Lung (tissue), 12 donors: ENCODE results near the gene USP3. TPM values are rescaled to one million over a fixed set of nuclear protein-coding genes. Genes with fewer than 3 reads are reported as not detected.

ENCODE experiments used
- ATAC-seq: fragments of 200-7000 bp; cut with Tn5 transposase; one replicate; pipeline ENCODE4 v1.9.1; 2020; ENCODE audit warnings: moderate number of reproducible peaks; ENCODE audit not compliant: insufficient read depth, low FRiP score
- DNase-seq, 3 donors: peaks; one replicate each; pipeline ENCODE4 v3.0.0-alpha.2; 2013 to 2017
- H3K27ac ChIP-seq, 2 donors: one replicate each; pipeline ENCODE4 v1.5.1; 2013; ENCODE audit warnings: mild to moderate bottlenecking in 2 of 2, moderate library complexity in 2 of 2, control low read depth in 1 of 2, inconsistent platforms in 1 of 2, low read depth in 1 of 2, low read length in 1 of 2
- H3K27me3 ChIP-seq, 3 donors: one replicate each; pipeline ENCODE4 v1.5.1; 2013; ENCODE audit warnings: low read length in 2 of 3; ENCODE audit not compliant: control insufficient read depth in 3 of 3, insufficient read depth in 3 of 3
- H3K36me3 ChIP-seq, 4 donors: one replicate each; pipeline ENCODE4 v1.5.1; 2013; ENCODE audit warnings: low read length in 4 of 4, mild to moderate bottlenecking in 1 of 4, moderate library complexity in 1 of 4; ENCODE audit not compliant: control insufficient read depth in 4 of 4, insufficient read depth in 4 of 4
- H3K4me1 ChIP-seq, 5 donors: one replicate each; pipeline ENCODE4 v1.5.1; 2013; ENCODE audit warnings: low read length in 5 of 5, mild to moderate bottlenecking in 2 of 5, moderate library complexity in 1 of 5; ENCODE audit not compliant: control insufficient read depth in 5 of 5, insufficient read depth in 5 of 5
- H3K4me3 ChIP-seq: one replicate; pipeline ENCODE4 v1.5.1; 2013; ENCODE audit warnings: mild to moderate bottlenecking, control low read depth, moderate library complexity
- H3K9ac ChIP-seq, 2 donors: one replicate each; pipeline ENCODE4 v1.5.1; 2013; ENCODE audit warnings: low read length in 2 of 2, control low read depth in 1 of 2; ENCODE audit not compliant: insufficient read depth in 1 of 2
- H3K9me3 ChIP-seq, 4 donors: one replicate each; pipeline ENCODE4 v1.5.1; 2013; ENCODE audit warnings: low read length in 3 of 4, mild to moderate bottlenecking in 1 of 4, moderate library complexity in 1 of 4; ENCODE audit not compliant: control insufficient read depth in 4 of 4, insufficient read depth in 3 of 4
- WGBS, 2 donors: extraction: QIAGEN DNeasy Blood & Tissue Kit; methylation state at CpG; one replicate each; pipeline ENCODE4 v1.1.7; 2013; 5-methylcytosine and 5-hydroxymethylcytosine counted together
- polyA plus RNA-seq, 2 donors: library from polyadenylated mRNA; stranded (reverse); fragments of 200-250 nt; gene quantifications; one replicate each; pipeline ENCODE4 v1.2.1, GENCODE V29; 2013
- total RNA-seq, 2 donors: library from RNA; depleted of rRNA in 1 of 2; stranded (reverse); fragments of >200 nt in 1 of 2; gene quantifications; one replicate each; pipeline ENCODE4 v1.2.1, GENCODE V29; 2014 to 2021
- TF ChIP-seq, protein P1 (sequence below): IDR thresholded peaks from 2 replicates; pipeline ENCODE4 v1.5.1; 2012; ENCODE audit warnings: mild to moderate bottlenecking; ENCODE audit errors: control extremely low read depth, extremely low read depth
- donor health status: control.
- donor health status: control.
- donor health status: Bipolar disorder and iron deficiency.
- donor health status: healthy.
- donor health status: DM: yes; HTN: yes; CAD: no.

Gene USP3
- total and polyA plus RNA-seq, 4 donors, result 29.1 to 95.5 (median 49.9) TPM

DNA sequence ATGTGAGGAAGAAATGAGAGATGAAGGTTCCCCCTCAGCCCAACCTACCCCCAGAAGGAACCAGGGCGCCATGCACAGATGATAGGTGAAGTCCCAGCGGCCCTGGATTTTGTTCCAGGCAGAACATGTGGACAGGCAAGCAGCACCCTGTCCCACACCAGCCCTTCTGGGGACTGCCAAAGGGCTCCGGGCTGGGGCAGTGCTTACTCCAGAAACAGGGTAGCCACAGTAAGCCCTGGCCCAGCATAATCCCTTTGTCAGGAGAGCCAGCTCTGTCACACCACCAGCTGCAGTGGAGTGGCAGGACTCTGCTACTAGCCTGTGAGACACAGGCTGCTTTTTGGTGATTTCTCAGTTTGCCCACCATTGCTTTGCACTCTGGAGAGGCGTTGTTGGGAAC, 99.1 kb downstream of the USP3 start:
- Histone ChIP-seq H3K9me3 (no peaks in the 10 kb centered on the region), H3K27me3 (no peaks in the 10 kb centered on the region), H3K4me3 (no peak overlapping the region), H3K4me1 (peaks cover 0 to 28% (median 9%) of the 10 kb centered on the region in 5 donors), H3K9ac (no peak overlapping the region), H3K27ac (no peak overlapping the region), H3K36me3 (peaks cover 0 to 13% (median 9%) of the 10 kb centered on the region in 4 donors)
- DNase-seq, result no peak
- ATAC-seq, result no peak
- TF ChIP-seq, protein P1, sequence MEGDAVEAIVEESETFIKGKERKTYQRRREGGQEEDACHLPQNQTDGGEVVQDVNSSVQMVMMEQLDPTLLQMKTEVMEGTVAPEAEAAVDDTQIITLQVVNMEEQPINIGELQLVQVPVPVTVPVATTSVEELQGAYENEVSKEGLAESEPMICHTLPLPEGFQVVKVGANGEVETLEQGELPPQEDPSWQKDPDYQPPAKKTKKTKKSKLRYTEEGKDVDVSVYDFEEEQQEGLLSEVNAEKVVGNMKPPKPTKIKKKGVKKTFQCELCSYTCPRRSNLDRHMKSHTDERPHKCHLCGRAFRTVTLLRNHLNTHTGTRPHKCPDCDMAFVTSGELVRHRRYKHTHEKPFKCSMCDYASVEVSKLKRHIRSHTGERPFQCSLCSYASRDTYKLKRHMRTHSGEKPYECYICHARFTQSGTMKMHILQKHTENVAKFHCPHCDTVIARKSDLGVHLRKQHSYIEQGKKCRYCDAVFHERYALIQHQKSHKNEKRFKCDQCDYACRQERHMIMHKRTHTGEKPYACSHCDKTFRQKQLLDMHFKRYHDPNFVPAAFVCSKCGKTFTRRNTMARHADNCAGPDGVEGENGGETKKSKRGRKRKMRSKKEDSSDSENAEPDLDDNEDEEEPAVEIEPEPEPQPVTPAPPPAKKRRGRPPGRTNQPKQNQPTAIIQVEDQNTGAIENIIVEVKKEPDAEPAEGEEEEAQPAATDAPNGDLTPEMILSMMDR, result no peak
- WGBS, 2 donors, result 93 to 97% methylated on average over 4 of the region's 4 CpGs

DNA sequence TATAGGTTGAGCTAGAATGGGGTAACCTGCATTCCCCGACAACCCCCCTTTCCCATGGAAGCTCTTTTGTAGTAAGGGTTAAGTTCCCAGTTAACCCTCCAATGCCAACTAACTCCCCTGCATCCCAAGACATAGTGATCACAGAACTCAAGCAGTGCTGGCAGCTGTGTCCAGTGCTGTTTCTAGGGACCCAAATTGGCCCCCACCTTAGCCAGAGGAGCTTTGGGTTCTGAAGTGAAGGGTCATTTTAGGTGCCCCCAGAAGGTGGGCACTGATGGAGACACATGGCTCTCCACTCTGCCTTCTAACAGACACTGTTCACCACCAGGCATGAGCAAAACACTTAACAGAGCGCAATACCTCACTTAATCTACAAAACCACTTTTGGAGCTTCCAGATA, 99.9 kb downstream of the USP3 start:
- TF ChIP-seq, protein P1, result no peak
- no peak overlapping the region for H3K27ac ChIP-seq
- WGBS, 2 donors, result 96 to 97% methylated on average over 2 of the region's 2 CpGs
- no peak for DNase-seq
- no peak overlapping the region for H3K4me3 ChIP-seq
- H3K27me3 ChIP-seq, result no peaks in the 10 kb centered on the region
- ATAC-seq, result no peak
- no peak overlapping the region for H3K9ac ChIP-seq
- peaks cover 0 to 20% (median 13%) of the 10 kb centered on the region in 4 donors for H3K36me3 ChIP-seq
- no peaks in the 10 kb centered on the region for H3K9me3 ChIP-seq
- H3K4me1 ChIP-seq, result peaks cover 0 to 23% (median 6%) of the 10 kb centered on the region in 5 donors

DNA sequence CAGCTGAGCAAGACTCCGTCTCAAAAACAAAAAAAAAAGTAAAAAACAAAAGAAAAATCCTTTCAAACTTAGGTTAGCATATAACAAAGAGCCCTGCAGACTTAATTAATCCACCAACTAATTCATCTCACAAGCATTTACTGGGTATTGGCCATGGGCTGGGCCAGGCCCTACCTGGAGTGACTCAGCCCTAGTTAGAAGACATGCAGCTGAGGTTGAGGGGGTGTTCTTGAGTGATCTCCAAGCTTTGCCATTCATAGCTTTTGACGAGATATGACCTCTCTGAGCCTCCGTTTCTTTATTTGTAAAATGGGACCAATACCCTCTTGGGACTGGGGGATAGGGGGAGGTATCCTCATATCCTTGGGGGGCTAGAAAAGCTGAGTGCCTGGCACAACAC, 100.6 kb downstream of the USP3 start:
- no peak overlapping the region for H3K4me3 ChIP-seq
- no peak overlapping the region for H3K9ac ChIP-seq
- TF ChIP-seq, protein P1, result no peak
- H3K4me1 ChIP-seq, result peaks cover 0 to 15% (median 2%) of the 10 kb centered on the region in 5 donors
- H3K36me3 ChIP-seq, result peaks cover 0 to 23% (median 17%) of the 10 kb centered on the region in 4 donors
- ATAC-seq (no peak), DNase-seq (no peak)
- no peak overlapping the region for H3K27ac ChIP-seq
- WGBS, 2 donors, result 90 to 95% methylated on average over 3 of the region's 3 CpGs
- H3K27me3 ChIP-seq, result no peaks in the 10 kb centered on the region
- H3K9me3 ChIP-seq, result no peaks in the 10 kb centered on the region

DNA sequence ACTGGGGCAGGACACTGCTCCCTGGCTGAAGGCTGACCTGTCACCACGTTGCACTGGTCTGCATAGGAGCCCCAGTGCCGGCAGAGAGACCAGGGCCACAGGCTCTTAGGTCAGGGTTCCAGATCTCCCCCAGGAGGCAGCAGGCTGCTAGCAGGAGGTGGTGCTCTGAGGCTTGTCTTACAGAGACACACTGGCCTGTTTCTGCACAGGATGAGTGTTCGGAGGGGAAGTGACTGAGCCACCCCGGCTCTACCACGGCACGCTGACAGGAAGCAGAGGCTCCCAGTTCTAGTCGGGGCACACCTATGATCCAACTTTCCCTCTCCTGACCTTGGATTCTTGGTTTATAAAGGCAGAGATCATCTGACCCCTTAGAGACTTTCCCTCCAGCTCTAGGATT, 101.4 kb downstream of the USP3 start:
- Histone ChIP-seq H3K9ac (no peak overlapping the region), H3K27me3 (no peaks in the 10 kb centered on the region), H3K9me3 (no peaks in the 10 kb centered on the region), H3K27ac (peak overlapping the region in 1 of 2 donors; percentile 15), H3K4me3 (no peak overlapping the region), H3K4me1 (peaks cover 0 to 18% (median 5%) of the 10 kb centered on the region in 5 donors), H3K36me3 (peaks cover 0 to 23% (median 17%) of the 10 kb centered on the region in 4 donors)
- TF ChIP-seq, protein P1, result no peak
- no peak for DNase-seq
- ATAC-seq, result no peak
- WGBS, 2 donors, result 21 to 39% methylated on average over 7 of the region's 7 CpGs
